Fibroblast of lung (primary cell): Measurements from ENCODE around the gene CRY1.

Source experiments
- CTCF ChIP-seq, 2 donors: IDR thresholded peaks in 1 of 2; conservative IDR thresholded peaks in 1 of 2; 1 replicate in 1 of 2; 2 replicates in 1 of 2; pipeline ENCODE4 v1.5.1; 2011 to 2012; ENCODE audit warnings: low read length in 2 of 2, control low read depth in 1 of 2, inconsistent platforms in 1 of 2, low read depth in 1 of 2, mild to moderate bottlenecking in 1 of 2
- EZH2 ChIP-seq: IDR thresholded peaks from 2 replicates; pipeline ENCODE4 v1.5.1; 2012; ENCODE audit warnings: low read length, control low read depth, mild to moderate bottlenecking; ENCODE audit errors: missing control alignments

GRCh38 chr12:106974511-106974910 lies 118.8 kb downstream of the CRY1 start:
- TF ChIP-seq CTCF (conservative IDR thresholded peaks at IDR 0.05 in 1 of 2, IDR thresholded peaks at IDR 0.05 in 1 of 2; ENCODE audit: low read depth in 1 of 2, low read length in 2 of 2) (no peak), EZH2 (no peak)
